ENCODE measurements around the gene PZP.

DNA sequence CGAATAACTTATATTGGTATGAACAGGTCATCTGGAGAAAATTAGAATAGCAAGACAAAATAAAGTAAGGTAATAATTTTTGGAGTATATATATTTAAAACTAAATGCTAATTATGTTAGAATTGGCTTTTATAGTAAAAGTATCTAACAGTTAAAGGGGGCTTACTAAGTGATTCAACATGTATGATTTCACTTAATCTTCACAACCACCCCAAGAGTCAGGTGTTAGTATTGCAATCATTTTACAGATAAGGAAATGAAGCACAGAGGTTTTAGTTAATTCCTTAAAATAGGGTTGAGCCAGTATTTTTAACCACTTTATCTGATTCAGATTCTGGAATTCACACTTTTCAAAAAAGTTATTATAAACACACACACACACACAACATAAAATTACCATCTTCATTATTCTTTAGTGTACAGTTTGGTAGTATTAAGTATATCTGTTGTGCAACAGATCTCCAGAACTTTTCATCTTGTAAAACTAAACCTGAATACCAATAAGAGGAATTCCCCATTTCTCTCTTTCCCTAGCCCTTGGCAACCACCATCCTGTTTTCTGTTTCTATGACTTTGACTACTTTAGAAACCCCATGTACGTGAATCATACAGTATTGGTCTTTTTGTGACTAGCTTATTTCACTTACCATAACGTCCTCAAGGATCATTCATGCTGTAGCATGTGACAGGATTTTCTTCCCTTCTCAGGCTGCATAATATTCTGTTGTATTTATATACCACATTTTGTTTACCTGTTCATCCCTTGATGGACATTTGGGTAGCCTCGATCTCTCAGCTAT is 104.9 kb downstream of the PZP start:
- TF ChIP-seq, protein P1, sequence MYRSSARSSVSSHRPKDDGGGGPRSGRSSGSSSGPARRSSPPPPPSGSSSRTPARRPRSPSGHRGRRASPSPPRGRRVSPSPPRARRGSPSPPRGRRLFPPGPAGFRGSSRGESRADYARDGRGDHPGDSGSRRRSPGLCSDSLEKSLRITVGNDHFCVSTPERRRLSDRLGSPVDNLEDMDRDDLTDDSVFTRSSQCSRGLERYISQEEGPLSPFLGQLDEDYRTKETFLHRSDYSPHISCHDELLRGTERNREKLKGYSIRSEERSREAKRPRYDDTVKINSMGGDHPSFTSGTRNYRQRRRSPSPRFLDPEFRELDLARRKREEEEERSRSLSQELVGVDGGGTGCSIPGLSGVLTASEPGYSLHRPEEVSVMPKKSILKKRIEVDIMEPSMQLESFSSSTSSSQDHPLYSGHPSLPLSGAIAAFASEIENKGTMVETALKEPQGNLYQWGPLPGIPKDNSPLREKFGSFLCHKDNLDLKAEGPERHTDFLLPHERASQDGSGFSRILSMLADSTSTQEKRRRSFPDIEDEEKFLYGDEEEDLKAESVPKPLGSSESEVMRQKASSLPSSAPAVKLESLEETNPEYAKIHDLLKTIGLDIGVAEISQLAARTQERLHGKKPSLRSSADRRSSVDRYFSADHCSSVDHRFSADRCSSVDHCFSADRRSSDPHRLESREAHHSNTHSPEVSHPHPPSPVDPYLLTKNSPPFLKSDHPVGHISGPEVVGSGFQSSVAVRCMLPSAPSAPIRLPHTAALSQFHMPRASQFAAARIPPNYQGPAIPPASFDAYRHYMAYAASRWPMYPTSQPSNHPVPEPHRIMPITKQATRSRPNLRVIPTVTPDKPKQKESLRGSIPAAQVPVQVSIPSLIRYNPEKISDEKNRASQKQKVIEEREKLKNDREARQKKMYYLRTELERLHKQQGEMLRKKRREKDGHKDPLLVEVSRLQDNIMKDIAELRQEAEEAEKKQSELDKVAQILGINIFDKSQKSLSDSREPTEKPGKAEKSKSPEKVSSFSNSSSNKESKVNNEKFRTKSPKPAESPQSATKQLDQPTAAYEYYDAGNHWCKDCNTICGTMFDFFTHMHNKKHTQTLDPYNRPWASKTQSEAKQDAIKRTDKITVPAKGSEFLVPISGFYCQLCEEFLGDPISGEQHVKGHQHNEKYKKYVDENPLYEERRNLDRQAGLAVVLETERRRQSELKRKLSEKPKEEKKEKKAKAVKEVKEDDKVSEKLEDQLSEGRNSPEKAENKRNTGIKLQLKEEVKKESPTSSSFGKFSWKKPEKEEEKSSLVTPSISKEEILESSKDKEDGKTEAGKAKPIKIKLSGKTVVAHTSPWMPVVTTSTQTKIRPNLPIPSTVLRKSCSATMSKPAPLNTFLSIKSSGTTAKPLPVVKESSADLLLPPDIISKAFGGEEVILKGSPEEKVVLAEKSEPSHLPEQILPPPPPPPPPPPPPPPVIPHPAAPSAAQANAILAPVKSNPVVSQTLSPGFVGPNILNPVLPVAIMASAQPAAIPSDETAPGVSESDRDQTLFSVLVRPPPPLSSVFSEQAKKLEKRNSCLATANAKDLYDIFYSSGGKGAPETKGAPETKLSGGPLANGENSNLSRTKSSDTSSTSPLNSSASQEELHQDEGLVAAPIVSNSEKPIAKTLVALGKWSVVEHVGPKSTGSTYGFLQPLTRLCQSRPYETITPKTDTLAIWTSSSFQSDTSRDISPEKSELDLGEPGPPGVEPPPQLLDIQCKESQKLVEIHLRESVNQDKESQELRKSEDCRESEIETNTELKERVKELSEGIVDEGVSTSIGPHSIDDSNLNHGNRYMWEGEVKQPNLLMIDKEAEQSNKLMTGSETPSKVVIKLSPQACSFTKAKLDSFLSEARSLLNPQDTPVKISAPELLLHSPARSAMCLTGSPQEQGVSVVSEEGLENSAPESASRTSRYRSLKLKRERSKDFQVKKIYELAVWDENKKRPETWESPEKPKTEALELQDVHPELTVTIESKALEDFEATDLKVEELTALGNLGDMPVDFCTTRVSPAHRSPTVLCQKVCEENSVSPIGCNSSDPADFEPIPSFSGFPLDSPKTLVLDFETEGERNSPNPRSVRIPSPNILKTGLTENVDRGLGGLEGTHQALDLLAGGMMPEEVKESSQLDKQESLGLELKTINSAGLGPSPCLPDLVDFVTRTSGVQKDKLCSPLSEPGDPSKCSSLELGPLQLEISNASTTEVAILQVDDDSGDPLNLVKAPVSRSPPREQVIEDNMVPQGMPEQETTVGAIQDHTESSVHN (CRISPR knock-in tag; IDR thresholded peaks at IDR 0.05), result no peak
- no peak for TF ChIP-seq ZNF124 (CRISPR knock-in tag; IDR thresholded peaks at IDR 0.05)
- TF ChIP-seq, protein P2, sequence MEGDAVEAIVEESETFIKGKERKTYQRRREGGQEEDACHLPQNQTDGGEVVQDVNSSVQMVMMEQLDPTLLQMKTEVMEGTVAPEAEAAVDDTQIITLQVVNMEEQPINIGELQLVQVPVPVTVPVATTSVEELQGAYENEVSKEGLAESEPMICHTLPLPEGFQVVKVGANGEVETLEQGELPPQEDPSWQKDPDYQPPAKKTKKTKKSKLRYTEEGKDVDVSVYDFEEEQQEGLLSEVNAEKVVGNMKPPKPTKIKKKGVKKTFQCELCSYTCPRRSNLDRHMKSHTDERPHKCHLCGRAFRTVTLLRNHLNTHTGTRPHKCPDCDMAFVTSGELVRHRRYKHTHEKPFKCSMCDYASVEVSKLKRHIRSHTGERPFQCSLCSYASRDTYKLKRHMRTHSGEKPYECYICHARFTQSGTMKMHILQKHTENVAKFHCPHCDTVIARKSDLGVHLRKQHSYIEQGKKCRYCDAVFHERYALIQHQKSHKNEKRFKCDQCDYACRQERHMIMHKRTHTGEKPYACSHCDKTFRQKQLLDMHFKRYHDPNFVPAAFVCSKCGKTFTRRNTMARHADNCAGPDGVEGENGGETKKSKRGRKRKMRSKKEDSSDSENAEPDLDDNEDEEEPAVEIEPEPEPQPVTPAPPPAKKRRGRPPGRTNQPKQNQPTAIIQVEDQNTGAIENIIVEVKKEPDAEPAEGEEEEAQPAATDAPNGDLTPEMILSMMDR (CRISPR knock-in tag; IDR thresholded peaks at IDR 0.05), result no peak
- no peak for TF ChIP-seq GABPB1 (CRISPR knock-in tag; IDR thresholded peaks at IDR 0.05)
